MG63 (cell line): ENCODE data around the gene KDM5D. TPM values are rescaled to one million over a fixed set of nuclear protein-coding genes. Genes with fewer than 3 reads are reported as not detected.

ENCODE experiments used
- DNase-seq: peaks from one replicate; pipeline ENCODE4 v3.0.0-alpha.2; 2020
- H3K27me3 ChIP-seq: fragments of 250-450 bp; sonication (Bioruptor Pico); 2 replicates; pipeline ENCODE4 v1.5.1; 2020; ENCODE audit warnings: mild to moderate bottlenecking, moderate library complexity
- H3K36me3 ChIP-seq: fragments of 250-450 bp; sonication (Bioruptor Pico); 2 replicates; pipeline ENCODE4 v1.5.1; 2020; ENCODE audit warnings: mild to moderate bottlenecking, moderate library complexity
- H3K4me3 ChIP-seq: fragments of 250-450 bp; sonication (Bioruptor Pico); 2 replicates; pipeline ENCODE4 v1.5.1; 2020; ENCODE audit warnings: mild to moderate bottlenecking, moderate library complexity
- H3K9me3 ChIP-seq: fragments of 250-450 bp; sonication (Bioruptor Pico); 2 replicates; pipeline ENCODE4 v1.5.1; 2020; ENCODE audit warnings: mild to moderate bottlenecking, moderate library complexity
- total RNA-seq: library from RNA; depleted of rRNA; stranded (reverse); fragments of >200 nt; shearing (Covaris generic); gene quantifications from 2 replicates; pipeline ENCODE4 v1.2.3, GENCODE V29; 2014; ENCODE audit warnings: low replicate concordance; rRNA removed

The KDM5D gene
- 6.7 and 16.6 TPM in 2 replicates for total RNA-seq

DNA sequence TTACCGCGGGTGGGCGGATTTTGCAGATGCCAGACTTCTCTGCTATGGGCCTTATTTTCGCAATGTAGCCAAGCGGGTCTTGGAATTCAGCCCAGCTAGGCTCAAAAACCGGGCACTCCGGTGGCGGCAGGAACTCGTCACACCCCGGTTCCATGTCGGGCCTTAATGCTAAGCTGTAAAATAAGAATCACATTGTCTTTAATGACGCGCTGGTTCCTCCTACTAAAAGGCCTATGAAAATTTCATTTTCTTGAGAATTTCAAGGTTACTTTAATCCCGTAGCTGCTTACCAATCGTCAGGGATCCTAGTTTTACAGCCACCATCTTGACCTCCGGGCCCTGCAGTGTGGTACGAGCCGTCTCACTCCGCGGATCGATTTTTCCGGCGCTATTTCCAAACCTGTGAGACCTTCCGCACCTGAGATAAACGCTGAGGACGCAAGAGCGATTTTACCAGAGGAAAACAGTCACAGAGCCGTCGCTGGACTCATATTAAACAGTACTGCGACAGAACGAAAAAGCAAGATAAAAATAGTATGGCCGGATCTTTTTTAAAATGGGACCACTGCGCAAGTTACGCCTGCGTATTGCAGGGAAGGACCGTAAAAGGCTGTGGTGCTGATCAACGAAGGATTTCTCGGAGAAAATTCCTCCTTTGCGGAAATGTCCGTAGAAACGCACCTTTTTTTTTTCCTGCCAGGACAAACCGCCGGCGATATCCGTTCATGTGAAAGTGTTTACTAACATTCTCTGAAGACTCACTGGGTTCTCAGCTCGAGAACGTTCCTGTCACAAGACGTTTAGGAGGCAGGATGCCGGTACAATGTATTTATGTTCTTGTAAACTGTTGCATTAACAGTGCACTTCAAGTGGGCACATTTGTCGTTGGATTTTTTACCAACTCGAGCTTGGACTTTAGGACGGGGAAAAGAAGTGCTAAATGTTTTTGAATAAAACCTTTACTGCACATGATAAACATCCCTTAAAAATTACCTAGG lies at the start of gene KDM5D:
Gene KDM5D, minus strand, starts transcription at position 346 of the 998 bp plus-strand sequence. Its CDS starts 192 bp downstream, at position 154.
- Histone ChIP-seq H3K27me3 (no peaks in the 10 kb centered on the region), H3K36me3 (peaks cover 16% of the 10 kb centered on the region), H3K9me3 (no peaks in the 10 kb centered on the region), H3K4me3 (peak within 1 kb of the TSS; percentile 68)
- DNase-seq = peak; percentile 65

DNA sequence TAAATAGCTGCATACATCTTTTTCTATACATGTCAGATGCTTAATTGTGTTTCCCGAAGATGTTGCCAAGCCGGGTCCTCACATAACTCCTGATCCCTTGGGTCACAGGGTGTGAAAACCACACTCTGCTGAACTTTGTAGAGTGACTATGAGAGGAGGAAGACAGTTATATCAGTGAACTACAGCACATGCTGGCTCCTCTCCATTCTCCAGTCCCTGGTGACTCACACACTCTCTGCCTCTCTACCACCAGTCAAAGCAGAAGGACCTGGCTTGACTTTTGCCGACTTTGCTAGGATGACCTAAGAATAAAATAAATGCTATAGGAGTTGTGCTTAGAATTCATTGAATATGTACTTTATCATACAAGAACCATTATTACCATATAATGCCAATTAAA lies 23.8 kb upstream of the KDM5D start:
- no peaks in the 10 kb centered on the region for H3K27me3 ChIP-seq

DNA sequence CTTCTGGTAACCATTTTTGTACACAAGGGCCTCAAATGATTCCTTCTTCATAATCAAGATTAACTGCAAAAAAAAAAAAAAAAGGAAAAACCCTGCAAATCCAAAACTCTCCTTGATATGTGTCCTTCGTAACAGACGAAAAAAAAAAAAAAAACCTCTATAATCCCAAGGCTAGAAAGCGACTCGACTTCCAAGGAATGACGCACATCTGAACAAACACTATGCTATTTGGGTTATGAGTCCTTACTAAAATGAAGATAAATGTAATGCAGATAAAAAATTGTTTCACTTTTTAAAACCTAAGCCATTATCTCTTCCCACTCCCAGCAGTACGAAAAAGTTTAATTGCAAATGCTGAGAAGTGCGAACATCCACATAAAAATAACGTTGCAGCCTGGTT lies 1.2 kb downstream of the KDM5D start:
- no peaks in the 10 kb centered on the region for H3K9me3 ChIP-seq
- H3K36me3 ChIP-seq = peaks cover 22% of the 10 kb centered on the region
- no peaks in the 10 kb centered on the region for H3K27me3 ChIP-seq
- no peak for DNase-seq
- peak overlapping the region; percentile 68 for H3K4me3 ChIP-seq

More for the DNA sequence above, 23.8 kb upstream of the KDM5D start:
- no peaks in the 10 kb centered on the region for H3K9me3 ChIP-seq
- H3K36me3 ChIP-seq = no peaks in the 10 kb centered on the region
- peak; percentile 37 for DNase-seq
- H3K4me3 ChIP-seq = no peak overlapping the region

DNA sequence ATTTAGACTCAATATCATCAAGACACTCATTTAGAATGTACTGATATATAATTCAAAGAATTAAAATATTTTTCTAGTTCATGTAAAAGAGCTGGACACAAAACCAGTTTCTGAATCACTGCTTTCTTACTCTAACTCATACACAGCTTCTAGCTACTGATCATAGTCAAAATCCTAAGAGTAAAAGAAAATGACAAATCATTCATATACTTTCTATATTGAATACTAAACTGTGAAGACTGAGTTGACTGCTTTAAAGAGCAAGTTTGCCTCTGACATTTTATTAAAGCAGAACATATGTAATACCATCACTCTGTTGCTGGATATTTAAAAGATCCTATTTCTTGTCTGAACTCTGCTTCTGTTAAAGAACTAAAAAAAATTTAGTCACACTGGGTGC lies 2.4 kb downstream of the KDM5D start:
- H3K27me3 ChIP-seq = no peaks in the 10 kb centered on the region
- no peak for DNase-seq
- H3K4me3 ChIP-seq = no peak overlapping the region
- no peaks in the 10 kb centered on the region for H3K9me3 ChIP-seq
- H3K36me3 ChIP-seq = peaks cover 22% of the 10 kb centered on the region

DNA sequence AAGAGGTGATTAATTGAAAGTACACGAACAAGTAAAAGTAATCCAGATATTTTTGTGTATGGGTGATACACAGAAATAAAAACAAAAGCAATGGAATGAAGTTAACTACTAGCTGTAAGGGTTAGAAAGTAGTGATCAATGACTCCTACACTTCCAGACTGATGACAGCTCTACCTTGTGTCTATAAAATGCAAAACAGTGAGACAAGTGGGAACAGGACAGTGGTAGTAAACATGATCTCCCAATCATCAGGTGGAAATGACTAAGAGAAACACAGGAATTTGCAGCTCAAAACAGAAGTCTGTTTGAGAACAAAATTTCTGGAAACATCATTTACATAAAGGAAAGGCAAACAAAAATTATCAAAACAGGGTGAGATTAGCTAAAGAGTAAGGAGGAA lies 10.1 kb downstream of the KDM5D start:
- H3K36me3 ChIP-seq = peaks cover 28% of the 10 kb centered on the region
- H3K9me3 ChIP-seq = no peaks in the 10 kb centered on the region
- H3K4me3 ChIP-seq = no peak overlapping the region
- no peak for DNase-seq
- no peaks in the 10 kb centered on the region for H3K27me3 ChIP-seq

DNA sequence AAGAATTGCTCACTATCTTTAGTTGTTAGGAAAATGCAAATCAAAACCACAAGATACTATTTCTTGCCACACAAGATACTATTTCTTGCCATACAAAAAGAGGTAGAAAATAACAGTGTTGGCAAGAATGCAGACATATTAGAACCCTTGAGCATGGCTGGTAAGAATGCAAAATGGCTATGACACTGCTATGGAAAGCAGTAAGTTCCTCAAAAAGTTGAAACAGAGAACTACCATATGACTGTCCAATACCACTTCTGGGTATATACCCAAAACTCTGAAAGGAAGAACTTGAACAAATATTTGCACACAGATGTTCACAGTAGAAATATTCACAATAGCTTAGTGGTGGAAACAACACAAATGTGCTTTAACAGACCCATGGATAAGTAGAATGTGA lies 26.6 kb downstream of the KDM5D start:
- Histone ChIP-seq H3K36me3 (peaks cover 16% of the 10 kb centered on the region), H3K9me3 (no peaks in the 10 kb centered on the region), H3K27me3 (no peaks in the 10 kb centered on the region), H3K4me3 (no peak overlapping the region)
- no peak for DNase-seq

DNA sequence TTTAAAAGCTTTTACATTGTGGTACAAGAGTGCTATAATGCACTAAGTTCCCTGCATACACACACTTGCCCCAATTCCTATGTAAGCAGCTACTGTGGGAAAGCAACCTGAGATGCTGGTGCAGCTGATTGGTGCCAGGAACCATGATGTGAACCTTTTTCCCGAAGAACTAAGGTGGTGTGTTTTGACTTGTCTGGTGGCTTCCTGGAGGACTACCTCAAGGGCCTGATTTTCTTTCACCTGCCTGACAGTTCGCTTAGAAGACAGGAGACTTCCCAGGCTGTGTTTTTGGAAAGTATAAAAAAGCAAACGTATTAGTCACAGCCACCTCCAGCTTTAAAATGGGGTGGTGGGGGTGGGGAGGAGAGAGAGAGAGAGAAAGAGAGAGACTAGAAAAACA lies 27.4 kb downstream of the KDM5D start:
- H3K27me3 ChIP-seq = no peaks in the 10 kb centered on the region
- H3K4me3 ChIP-seq = no peak overlapping the region
- H3K9me3 ChIP-seq = no peaks in the 10 kb centered on the region
- DNase-seq = no peak
- peaks cover 16% of the 10 kb centered on the region for H3K36me3 ChIP-seq

DNA sequence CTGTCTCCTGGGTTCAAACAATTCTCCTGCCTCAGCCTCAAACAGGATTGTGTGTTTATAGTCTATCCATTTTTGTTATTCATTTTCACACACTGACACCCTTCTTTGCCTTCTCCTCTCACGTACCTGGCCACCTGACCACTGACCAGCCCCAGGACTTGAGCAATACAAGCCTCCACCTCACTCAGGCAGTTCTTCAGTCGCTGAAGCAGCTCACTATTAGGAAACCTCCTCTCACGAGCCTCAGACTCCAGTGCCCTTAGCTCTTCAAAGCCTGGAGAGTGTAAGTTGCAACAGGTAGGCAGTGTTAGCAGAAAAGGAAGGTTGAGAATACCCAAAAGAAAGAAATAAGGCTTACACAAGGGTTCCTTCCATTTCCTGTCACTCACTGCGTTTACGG lies 29.3 kb downstream of the KDM5D start:
- Histone ChIP-seq H3K36me3 (peaks cover 15% of the 10 kb centered on the region), H3K4me3 (no peak overlapping the region), H3K9me3 (no peaks in the 10 kb centered on the region), H3K27me3 (no peaks in the 10 kb centered on the region)
- DNase-seq = no peak

DNA sequence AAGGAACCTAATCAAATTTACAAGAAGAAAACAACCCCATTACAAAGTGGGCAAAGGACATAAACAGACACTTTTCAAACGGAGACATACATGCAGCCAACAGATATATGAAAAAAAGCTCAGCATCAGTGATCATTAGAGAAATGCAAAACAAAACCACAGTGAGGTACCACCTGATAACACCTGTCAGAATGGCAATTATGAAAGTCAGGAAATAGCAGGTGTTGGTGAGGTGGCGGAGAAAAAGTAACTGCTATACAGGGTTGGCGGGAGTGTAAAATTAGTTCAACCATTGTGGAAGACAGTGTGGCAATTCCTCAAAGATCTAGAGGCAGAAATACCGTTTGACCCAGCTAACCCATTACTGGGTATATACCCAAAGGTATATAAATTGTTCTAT lies 31.1 kb downstream of the KDM5D start:
- Histone ChIP-seq H3K27me3 (no peaks in the 10 kb centered on the region), H3K9me3 (no peaks in the 10 kb centered on the region), H3K36me3 (peaks cover 14% of the 10 kb centered on the region), H3K4me3 (no peak overlapping the region)
- no peak for DNase-seq

DNA sequence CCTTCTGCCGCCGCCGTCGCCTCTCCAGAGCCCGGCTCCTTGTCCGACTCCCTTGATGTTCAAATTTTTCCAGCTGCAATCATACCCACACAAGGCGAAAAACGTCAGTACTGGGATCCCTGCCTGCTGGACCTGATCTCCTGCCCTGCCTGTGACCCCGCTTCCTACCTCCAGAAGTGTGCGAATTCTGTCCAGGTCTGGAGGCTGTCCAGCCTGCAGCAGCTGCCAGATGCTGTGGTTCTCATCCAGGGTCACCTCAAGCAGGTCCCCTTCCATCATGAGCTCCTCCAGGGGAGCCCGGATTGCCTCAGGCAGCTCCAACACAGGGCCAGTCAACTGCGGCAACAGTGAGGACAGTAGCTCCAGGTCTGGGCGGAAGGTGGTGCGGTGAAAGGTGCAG lies 38.3 kb downstream of the KDM5D start:
- Histone ChIP-seq H3K36me3 (peaks cover 8% of the 10 kb centered on the region), H3K4me3 (no peak overlapping the region), H3K9me3 (no peaks in the 10 kb centered on the region), H3K27me3 (no peaks in the 10 kb centered on the region)
- no peak for DNase-seq

DNA sequence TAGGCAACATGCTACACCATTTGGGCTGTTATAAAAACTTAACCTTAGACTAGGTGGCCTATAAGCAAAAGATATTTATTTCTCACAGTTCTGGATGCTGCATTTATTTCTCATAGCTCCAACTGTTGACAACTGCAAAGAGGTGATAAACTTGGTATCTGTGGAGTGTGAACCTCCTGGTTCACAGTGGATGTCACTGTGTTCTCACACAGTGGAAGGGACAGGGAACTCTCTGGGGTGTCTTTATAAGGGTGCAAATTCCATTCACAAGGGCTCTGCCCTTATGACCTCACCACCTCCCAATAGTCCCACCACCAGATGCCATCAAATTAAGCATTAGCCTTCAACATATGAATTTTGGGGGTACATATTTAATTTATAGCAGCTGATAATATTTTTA lies 46.0 kb downstream of the KDM5D start:
- peaks cover 15% of the 10 kb centered on the region for H3K36me3 ChIP-seq
- DNase-seq = no peak
- H3K27me3 ChIP-seq = no peaks in the 10 kb centered on the region
- H3K4me3 ChIP-seq = no peak overlapping the region
- no peaks in the 10 kb centered on the region for H3K9me3 ChIP-seq

DNA sequence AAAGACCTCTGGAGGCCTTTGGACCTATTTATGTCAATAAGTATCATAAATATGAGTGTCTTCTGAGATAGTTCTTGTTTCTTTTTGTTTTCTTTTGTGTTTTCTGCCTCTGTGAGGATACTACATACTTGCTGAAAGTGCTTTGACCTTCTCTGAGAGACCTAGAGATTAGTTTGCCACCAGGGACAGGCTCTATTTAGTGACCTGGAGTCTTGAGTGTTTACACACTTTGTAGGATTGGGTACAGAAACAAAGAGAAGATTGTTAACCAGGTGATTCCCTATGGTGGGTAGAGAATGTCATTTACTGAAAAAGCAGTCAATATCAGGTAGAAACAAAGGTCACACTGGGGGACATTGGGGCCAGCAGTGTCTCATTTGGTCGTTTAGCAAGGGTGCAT lies 63.7 kb downstream of the KDM5D start:
- no peaks in the 10 kb centered on the region; the same call in 1 of the 2 replicates for H3K9me3 ChIP-seq
- no peaks in the 10 kb centered on the region for H3K27me3 ChIP-seq
- no peak overlapping the region for H3K4me3 ChIP-seq
- DNase-seq = no peak
- H3K36me3 ChIP-seq = no peaks in the 10 kb centered on the region
